LNCaP clone FGC (cell line): Measurements from ENCODE around the gene EMP1.

ENCODE experiments used
- DNase-seq: peaks from one replicate; pipeline ENCODE4 v3.0.0-alpha.2; 2011; ENCODE audit warnings: low read depth
- H3K4me3 ChIP-seq: 2 replicates; pipeline ENCODE4 v1.5.1; 2011; ENCODE audit warnings: mild to moderate bottlenecking, low read depth, low read length, control low read depth
- TF ChIP-seq, protein P1 (sequence below): IDR thresholded peaks from 2 replicates; pipeline ENCODE4 v1.5.1; 2012; ENCODE audit warnings: mild to moderate bottlenecking; ENCODE audit not compliant: control insufficient read depth, insufficient read depth; ENCODE audit errors: extremely low read depth

EMP1 gene, protein sequence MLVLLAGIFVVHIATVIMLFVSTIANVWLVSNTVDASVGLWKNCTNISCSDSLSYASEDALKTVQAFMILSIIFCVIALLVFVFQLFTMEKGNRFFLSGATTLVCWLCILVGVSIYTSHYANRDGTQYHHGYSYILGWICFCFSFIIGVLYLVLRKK

DNA sequence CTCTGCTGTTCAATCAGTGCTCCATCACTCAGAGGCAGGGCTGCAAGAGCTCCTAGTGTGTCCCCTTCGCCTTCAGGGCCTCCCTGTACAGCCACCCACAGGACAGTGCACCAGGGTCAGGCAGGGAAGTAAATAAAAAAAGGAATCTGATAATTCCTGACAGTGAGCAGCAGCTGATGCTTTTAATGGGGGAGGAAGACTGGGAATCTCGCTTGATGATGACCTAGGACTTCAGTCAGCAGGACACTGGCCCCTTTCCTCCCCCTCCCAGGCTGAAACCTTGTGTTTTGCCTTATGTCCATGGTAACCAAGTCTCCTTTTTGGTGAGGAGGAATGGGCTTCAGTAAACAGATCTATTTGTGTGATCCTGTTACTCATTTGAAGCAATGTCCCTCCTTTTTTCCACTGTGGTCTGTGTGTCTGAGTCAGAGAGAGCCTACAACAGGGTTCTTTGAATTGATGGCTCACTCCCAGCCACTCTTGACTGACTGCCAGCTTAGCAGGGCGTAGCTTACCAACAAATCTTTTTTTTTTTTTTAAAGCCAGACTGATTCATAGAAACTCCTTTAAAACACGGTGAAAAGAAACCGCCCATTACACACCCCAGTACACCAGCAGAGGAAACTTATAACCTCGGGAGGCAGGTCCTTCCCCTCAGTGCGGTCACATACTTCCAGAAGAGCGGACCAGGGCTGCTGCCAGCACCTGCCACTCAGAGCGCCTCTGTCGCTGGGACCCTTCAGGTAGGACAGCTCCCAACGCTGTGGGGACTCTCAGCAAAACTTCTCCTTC is at the start of gene EMP1:
Gene EMP1, plus strand, starts transcription at position 597 of the 792 bp plus-strand sequence. CDS start 14,785 bp downstream, outside the sequence.
- H3K4me3 ChIP-seq: no peak within 1 kb of the TSS
- DNase-seq: peak; percentile 60
- TF ChIP-seq, protein P1, sequence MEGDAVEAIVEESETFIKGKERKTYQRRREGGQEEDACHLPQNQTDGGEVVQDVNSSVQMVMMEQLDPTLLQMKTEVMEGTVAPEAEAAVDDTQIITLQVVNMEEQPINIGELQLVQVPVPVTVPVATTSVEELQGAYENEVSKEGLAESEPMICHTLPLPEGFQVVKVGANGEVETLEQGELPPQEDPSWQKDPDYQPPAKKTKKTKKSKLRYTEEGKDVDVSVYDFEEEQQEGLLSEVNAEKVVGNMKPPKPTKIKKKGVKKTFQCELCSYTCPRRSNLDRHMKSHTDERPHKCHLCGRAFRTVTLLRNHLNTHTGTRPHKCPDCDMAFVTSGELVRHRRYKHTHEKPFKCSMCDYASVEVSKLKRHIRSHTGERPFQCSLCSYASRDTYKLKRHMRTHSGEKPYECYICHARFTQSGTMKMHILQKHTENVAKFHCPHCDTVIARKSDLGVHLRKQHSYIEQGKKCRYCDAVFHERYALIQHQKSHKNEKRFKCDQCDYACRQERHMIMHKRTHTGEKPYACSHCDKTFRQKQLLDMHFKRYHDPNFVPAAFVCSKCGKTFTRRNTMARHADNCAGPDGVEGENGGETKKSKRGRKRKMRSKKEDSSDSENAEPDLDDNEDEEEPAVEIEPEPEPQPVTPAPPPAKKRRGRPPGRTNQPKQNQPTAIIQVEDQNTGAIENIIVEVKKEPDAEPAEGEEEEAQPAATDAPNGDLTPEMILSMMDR: no peak

DNA sequence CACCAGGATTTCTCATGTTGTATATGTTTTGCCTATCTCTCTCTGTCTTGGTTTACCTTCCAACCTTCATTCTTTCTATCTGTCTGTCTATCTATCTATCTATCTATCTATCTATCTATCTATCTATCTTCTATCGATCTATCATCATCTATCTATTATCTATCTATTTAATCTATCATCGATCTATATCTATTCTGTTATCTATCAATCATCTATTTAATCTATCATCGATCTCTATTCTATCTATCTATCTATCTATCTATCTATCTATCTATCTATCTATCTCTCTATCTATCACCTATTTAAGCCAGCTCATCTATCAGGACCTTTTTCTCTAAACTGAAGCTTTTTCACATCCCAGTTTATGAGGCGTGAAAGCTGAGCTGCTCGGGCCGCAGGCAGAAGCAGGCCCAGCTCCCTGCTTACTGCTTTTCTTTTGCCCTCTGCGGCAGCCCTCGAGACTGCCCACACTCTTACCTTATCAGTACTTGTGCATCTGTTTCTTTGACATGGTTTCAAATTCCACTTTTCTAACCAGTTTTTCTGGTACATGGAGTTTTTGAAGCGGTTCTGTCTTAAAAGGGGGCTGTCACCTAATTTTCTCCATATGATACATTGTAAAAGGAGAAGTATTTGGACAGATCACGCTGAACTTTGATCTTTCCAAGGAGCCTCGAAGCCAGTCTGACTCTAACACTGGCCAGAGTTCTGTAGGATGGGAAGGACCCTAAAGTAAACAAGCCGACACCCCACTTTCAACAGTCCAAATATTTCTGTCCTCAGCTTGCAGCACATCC is 48.6 kb upstream of the EMP1 start:
- no peak for DNase-seq
- no peak overlapping the region for H3K4me3 ChIP-seq
- TF ChIP-seq, protein P1: no peak

DNA sequence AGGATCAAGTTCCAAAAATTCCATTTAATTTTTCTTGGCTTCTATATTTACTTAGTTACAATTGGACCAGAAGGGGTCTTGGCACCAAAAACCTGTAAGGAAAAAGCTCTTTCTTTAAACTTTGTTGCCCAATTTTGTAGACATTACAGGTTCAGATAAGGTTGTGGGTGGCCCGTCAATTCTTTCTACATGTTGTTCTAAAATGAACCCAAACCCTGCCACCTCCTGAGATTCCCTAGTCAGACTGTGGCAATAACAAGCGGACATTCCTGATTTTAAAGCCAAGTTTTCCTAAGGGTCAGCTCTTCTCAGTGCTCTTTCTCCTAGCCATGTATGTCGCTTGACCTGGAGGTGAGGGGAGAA is 48.1 kb upstream of the EMP1 start:
- no peak for DNase-seq
- TF ChIP-seq, protein P1: no peak
- H3K4me3 ChIP-seq: no peak overlapping the region

DNA sequence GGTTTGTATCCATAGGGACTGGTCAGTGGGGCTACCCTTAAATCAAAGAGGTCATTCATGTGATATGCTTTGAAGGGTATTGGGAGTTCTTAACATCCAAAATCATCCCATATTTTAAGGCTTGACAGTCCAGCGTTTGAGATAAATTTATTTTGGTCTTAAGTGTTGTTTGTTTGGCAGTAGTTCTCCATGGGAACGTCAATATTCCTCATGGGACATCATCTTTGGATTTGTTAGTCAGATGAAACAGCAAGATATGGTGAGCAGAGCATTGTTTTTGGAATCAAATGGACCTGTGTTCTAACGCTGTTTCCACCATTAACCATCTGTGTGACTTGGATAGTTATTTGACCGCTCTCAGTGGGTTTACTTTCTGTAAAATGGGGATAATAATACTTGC is 47.1 kb upstream of the EMP1 start:
- no peak overlapping the region for H3K4me3 ChIP-seq
- DNase-seq: no peak
- TF ChIP-seq, protein P1: no peak

DNA sequence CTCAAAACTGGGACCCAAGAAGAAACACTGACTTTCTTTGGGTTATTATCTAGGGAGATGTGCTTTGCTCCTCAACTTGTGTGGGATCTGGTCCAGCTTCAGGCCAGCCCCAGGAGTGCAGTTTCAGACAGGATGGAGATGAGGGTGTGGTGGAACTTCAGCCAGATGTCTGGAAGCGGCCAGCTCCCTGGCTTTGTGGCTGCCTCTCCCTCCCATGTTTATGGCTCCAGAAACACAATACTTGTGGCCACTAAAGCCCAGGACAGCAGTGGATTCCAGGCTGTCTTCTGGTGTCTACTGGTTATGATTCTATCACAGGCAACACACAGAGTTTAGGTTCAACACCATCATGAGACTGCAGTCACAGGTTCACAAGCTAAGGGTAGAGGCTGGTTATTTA is 44.2 kb upstream of the EMP1 start:
- TF ChIP-seq, protein P1: no peak
- no peak for DNase-seq
- H3K4me3 ChIP-seq: no peak overlapping the region

DNA sequence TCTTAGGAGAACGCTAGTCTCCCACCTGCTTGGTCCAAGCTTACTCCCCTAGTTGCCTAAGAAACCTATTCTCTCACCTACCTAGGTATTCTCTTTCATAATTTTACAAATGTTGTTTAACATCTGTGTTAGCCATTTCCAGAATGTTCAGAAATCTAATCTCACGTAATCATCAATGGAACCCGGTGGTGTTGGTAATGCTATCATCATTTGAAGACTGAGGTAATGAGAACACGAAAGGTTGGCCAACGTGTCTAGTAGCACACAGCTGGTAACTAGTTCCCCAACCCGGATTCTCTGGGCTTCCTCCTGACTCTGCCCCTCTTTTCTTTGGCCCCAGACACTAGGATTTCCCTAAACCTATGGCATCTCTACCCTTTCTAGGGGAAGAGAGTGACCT is 43.8 kb upstream of the EMP1 start:
- DNase-seq: no peak
- TF ChIP-seq, protein P1: no peak
- no peak overlapping the region for H3K4me3 ChIP-seq
